ENCODE results near the gene IPO9.

IPO9 gene

DNA sequence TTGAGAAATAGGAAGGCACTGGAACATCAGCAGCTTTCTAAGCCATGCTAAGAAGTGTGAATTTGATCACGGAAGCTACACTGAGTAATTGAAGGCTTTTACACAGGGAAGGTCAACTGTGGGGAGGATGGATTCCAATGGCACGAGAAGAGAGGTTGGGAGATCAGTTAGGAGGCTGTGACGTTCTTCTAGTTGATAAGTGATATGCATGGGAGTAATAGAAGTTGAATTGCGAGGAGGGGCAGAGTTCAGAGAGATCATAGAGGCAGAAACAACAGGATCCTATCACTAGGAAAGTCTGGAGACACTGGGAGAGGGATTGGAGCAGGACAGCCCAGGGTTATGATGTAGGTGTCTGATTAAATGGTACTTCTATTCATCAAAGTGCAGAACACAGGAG, 101.2 kb downstream of the IPO9 start:
- TF ChIP-seq POLR2A (IDR thresholded peaks at IDR 0.05; ENCODE audit: extremely low read depth, insufficient read length) (no peak), MYC (IDR thresholded peaks at IDR 0.05; ENCODE audit: low read depth, low read length) (no peak)
- TF ChIP-seq, protein P1, sequence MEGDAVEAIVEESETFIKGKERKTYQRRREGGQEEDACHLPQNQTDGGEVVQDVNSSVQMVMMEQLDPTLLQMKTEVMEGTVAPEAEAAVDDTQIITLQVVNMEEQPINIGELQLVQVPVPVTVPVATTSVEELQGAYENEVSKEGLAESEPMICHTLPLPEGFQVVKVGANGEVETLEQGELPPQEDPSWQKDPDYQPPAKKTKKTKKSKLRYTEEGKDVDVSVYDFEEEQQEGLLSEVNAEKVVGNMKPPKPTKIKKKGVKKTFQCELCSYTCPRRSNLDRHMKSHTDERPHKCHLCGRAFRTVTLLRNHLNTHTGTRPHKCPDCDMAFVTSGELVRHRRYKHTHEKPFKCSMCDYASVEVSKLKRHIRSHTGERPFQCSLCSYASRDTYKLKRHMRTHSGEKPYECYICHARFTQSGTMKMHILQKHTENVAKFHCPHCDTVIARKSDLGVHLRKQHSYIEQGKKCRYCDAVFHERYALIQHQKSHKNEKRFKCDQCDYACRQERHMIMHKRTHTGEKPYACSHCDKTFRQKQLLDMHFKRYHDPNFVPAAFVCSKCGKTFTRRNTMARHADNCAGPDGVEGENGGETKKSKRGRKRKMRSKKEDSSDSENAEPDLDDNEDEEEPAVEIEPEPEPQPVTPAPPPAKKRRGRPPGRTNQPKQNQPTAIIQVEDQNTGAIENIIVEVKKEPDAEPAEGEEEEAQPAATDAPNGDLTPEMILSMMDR (IDR thresholded peaks at IDR 0.05; ENCODE audit: low read depth, low read length): no peak
- TF ChIP-seq, protein P2, sequence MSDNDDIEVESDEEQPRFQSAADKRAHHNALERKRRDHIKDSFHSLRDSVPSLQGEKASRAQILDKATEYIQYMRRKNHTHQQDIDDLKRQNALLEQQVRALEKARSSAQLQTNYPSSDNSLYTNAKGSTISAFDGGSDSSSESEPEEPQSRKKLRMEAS (IDR thresholded peaks at IDR 0.05; ENCODE audit: low read depth, low read length): no peak
- H3K4me3 ChIP-seq (ENCODE audit: low read depth, low read length): no peak overlapping the region
- no peak for DNase-seq (ENCODE audit: low read depth)

DNA sequence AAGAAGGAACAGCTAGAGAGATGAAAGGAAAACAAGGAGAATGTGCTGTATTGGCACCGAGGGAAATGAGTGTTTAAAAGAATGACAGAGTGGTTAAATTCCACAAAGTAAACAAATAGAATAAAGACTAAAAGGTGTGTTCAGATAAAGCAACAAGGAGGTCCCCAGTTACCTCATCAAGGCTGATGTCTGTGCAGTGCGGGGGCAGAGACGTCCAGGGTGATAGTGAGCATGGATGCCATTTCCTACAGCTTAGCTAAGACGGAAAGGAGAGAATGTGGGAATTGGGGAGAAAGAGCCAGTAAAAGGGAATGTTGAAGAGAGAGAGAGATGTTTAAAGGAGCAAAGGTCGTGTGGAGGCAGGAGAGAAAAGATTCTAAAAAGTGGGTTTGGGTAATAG, 101.8 kb downstream of the IPO9 start:
- TF ChIP-seq POLR2A (IDR thresholded peaks at IDR 0.05; ENCODE audit: extremely low read depth, insufficient read length) (no peak), MYC (IDR thresholded peaks at IDR 0.05; ENCODE audit: low read depth, low read length) (no peak)
- TF ChIP-seq, protein P2 (IDR thresholded peaks at IDR 0.05; ENCODE audit: low read depth, low read length): no peak
- TF ChIP-seq, protein P1 (IDR thresholded peaks at IDR 0.05; ENCODE audit: low read depth, low read length): no peak
- no peak for DNase-seq (ENCODE audit: low read depth)

More for the DNA sequence above, 101.8 kb downstream of the IPO9 start:
- H3K4me3 ChIP-seq (ENCODE audit: low read depth, low read length): no peak overlapping the region
